Stimulated activated CD4-positive, alpha-beta T cell treated with anti-CD3 and anti-CD28 coated beads, Interleukin-4, amount 100 ng/mL, for 1 hour (primary cell): ENCODE data around the gene PARG.
"Not testable (repeated sequence)": the region's sequence is repeated elsewhere in the genome, so short reads cannot be mapped to it uniquely, and the experiment has no call there.

ENCODE experiments used
- DNase-seq: peaks from one replicate; pipeline ENCODE4 v3.0.0-alpha.2; 2020

PARG gene

DNA sequence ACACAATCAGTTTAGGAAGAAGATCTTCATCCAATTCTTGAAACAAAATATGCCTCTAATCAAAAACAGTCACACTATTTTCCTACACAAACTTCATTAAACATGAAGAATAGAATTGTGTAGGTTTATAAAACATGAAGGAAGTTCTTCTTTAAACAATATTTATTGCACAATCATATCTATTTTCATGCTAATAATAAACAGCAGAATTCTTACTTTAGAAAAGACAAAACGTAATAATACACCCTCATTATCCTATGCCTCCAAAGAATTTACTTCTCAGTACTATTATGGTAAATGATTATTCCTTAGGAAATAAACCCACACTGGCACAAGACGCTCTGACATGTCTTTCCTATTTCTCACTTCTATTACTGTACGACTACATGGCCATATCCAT is 41.4 kb downstream of the PARG start:
- DNase-seq = not testable (repeated sequence)

DNA sequence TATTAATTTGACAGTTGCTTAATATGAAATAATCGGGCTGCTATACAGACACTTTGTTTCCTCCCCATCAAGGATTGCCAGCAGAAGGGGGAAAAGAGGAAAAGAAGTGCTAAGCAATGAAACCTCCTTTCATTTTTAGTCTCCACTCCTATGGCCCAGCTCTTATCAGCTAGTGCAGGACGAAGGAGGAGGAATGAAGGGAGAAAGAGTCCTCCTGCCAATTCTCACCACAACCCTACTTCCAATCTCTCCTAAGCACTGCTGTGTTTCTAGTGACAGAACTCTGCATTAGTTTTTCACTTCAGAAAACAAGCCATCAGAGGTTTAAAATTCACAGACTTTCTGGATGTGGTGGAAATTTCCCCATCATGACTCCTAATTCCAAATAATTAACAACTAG is 41.8 kb downstream of the PARG start:
- DNase-seq = not testable (repeated sequence)

DNA sequence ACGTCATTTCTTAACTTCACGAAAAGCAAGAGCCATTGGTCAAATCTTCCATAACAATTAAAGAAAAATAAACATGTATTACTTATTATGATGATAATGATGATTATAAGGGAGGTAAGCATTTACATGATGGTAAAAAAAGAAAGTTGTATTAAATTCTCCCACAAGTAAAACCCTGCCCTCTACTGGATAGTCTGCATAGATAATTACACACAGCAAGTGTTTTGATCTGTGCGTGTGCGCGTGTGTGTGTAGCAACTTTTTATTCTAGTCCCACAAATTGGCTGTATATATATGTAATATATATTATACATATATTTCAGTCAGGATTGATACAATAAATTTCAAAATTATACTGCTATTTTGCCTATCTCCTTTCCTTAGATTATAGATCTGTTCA is 51.8 kb downstream of the PARG start:
- not testable (repeated sequence) for DNase-seq

DNA sequence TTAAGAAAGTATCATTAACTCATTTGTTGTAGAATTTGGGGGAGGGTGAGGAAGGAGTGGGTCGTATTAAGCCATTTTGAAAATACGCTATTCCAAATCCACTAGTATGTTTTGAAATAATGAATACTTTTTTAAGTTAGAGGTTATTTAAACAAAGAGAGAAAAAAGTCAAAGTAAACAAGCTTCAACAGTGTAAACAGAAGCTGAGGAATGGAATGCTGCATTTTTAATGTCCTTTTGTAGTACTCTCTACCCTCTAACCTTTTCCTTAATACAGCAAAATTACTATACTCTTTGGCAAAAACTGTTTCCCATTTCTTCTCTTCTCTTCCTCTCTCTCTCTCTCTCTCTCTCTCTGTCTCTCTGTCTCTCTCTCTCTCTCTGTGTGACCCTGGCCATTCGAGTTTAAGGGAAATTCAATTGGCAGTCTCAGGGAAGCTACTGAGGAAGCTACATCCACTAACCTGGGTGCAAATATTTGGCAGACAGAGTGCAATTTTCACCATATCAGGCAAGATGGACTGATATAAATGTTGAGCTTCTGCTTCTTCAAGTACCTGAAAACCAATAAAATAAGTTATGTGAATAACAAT is 57.0 kb downstream of the PARG start:
- not testable (repeated sequence) for DNase-seq

DNA sequence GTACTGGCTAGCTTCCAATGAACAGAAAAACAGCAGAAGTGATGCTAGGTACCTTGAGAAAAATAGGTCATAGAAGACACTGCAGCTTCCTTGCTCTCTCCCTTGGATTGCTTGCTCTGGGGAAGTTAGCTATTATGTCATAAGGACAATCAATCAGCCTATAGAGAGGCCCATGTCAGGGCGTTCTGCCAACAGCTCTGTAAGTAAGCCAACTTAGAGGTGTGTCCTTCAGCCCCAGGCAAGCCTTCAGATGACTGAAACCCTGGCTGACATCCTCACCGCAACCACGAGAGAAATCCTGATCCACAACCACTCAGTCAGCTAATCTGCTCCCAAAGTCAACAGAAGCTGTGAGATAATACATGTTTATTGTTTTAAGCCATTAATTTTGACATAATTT is 58.0 kb downstream of the PARG start:
- not testable (repeated sequence) for DNase-seq

DNA sequence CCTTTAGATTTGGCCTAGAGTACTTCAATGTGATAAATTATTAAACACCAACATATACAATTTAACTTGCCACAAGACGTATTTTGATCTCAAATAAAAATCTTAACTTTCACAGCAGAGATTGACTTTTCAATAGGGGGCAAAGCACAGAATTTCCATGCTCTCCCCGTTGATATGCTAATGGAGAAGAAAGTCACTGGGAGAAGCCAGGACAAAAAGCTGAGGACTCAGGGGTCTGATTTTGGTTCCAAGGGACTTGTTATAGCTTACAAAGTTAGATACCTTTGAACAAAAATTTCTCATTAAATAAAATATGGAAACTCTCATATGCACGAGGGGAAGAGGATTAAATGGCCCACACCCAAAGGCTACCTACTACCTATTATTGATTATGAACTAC is 59.5 kb downstream of the PARG start:
- not testable (repeated sequence) for DNase-seq

DNA sequence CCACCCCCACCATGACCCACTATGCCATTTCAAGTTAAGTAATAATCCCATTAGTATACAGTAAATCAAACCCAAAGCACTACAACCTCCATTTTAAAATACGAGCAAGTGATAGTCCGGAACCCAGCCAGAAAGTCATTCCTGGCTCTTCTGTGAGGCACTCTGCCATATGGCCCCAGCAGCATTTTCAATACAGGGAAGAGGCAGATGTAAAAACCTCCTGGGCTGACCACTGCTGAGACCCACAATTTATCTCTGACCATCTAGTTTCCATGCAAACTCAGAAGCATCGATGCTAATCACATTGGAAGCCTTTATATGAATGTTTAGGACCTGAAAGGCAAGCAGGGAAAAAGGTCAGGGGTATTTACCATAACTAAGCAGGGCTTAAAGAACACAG is 69.1 kb downstream of the PARG start:
- DNase-seq = not testable (repeated sequence)

DNA sequence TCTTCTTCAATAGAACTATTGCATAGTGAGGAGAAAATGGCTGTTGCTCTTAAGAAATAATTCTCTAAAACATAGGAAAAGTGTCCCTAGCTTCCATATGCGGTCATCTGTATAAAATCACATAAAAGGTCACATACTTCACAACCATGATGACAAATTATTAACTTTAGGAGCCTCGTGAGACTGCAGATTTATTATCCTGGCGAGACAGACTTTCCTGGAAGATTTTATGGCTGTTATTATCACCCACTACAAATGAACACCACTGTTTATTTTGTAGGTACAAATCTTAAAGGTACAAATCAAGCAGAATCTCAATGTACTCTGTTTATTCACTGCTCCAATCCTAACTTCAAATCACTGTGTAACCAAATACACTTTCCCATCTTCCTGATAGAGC is 70.4 kb downstream of the PARG start:
- DNase-seq = not testable (repeated sequence)

DNA sequence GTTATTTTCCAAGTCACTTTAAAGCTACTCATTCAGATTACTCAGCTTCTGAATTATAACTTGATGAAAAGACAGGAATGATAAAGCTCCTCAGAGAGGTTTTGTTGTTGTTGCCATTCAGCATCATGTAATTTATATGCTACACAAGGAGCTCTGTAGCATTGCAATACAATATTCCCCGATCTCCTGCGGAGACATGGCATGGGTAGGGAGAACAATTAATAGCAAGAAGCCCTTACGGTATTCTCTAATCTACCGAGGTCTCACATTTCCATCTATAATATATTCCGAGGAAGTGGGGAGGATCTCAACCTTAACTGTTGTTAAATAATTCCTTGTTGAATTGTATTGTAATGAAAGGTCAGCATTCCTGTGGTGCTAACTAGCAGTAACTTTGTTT is 81.9 kb downstream of the PARG start:
- not testable (repeated sequence) for DNase-seq

DNA sequence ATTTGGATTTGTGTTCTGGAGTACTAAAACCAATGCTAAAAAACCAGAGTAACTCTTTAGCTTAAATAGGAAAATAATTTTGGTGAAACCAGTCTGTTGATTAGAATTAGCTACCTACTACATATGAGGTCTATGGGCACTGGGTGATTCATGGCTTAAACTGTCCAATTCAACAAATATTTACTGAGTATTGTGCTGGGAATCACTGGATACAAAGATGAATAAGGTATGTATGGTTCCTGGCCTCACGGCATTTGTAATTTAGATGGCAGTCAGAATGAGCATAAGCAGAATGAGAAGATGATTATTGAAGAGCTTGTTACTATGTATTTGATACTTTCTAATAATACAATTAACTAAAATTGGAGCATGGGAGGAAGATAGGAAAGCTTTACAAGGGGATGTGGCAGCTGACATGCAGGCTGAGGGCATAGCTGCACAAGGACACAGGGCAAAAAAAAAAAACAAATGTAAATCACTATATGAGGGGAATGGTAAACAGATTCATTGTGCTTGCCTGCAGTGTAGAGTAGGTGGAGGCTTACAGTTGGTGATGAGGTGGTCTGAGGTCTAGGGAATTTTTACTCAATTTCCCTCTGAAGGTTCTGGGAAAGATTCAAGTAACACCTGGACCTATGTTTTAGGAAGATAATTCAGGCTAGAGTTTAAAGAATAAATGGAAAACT is 83.0 kb downstream of the PARG start:
- not testable (repeated sequence) for DNase-seq

DNA sequence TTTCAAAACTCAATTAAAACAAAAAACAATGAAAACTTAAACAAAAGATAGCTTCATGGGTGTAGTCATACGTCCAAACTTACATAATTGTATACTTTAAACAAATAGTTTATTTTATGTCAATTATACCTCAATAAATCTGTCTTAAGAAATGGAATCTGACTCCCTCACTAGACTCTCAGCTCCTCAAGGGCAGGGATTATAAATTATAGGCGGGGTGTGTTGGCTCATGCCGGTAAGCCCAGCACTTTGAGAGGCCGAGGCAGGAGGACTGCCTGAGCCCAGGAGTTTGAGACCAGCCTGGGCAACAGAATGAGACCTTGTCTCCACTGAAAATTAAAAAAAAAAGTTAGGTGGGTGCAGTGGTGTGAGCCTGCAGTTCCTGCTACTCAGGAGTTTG is 92.3 kb downstream of the PARG start:
- not testable (repeated sequence) for DNase-seq

DNA sequence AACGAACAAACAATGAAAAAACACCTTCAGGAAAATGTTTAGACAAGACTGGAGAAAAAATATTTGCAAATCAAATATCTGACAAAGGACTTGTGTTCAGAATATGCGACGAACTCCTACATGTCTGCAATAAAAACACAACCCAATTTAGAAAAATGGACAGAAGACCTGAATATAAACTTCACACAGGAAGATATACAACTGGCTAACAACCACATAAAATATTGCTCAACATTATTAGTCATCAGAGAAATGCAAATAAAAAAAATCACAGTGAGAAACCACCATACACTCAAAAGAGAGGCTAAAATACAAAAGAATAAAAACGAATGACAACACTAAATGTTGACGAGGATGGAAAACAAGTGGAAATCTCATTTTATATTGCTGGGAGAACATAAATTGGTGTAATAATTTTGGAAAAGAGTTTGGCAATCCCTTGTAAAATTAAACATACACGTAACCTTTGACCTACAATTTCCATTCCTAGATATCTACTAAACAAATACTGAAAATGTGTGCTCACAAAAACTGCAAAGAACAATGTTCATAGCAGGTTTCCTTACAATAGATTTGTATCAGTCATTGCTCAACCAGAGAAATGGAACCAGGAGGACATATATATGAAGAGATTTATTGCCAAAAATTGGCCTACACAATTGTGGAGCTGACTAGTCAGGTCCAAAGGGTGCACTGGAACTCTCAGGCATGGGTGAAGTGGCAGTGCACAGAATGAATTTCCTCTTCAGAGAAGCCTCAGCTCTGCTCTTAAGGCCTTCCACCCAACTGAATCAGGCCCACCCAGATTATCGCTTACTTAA is 96.8 kb downstream of the PARG start:
- DNase-seq = no peak

DNA sequence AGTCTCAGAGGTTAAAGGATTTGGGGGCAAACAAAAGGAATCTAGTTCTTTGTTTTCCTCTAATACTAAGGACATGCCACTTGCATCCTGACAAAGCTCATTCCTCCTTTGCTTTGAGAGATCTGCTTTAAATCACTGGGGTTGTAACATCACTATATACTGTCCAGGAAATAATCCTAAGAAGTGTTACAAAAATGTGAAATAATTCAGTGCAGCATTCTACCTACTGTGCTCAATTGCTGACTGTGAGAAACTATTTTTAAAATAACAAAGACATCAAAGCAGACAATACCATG is 99.5 kb downstream of the PARG start:
- DNase-seq = not testable (repeated sequence)

DNA sequence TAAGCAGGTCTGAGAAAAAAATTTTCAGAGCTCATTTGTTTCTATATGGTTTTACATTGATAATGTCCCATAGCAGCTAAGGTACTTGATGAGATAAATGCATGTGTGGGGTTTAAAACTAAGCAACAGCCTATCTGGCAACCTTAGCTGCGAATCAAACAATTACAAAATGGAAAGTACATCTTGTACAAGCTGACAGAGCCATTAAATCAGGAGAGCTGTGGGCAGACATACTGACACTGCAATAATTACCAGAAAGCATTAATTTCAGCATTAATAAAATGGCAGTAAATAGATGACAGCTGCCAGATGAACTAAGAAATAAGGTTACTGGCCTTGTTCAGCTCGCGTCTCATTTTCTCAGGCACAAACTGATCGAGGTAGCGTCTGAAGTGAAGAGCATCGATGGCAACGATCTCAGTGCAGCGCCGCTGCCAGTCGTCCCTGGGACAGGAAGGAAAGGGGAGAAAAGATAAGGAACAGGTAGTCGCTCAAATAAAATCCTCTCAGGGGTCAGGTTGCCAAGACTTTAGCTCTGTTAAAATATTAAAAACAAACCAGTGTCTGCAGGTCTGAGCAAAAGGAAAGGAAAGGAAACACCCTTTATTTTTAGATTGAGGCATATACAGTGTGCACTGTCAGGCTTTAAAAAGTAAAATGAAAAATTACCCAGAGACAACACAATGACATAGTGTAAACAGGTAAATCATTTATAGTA is 100.1 kb downstream of the PARG start:
- no peak for DNase-seq

DNA sequence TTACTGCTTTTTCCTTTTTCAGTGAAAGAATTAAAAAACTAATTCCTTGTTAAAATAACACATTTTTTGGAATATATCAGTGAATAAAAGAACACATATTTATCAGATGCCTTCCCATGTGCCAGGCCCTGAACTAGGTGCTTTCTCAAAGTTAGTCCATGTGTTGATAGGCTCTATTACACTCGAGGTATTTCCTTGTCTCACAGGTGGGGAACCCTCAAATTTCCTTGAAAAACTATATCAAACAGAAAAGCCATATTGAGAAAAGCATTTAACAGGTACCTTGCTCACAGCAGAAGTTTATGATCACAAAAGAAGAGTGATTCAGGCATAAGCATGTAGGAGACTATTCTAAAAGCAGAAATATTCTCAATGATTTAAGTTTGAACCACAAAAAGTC is 104.1 kb downstream of the PARG start:
- no peak for DNase-seq

DNA sequence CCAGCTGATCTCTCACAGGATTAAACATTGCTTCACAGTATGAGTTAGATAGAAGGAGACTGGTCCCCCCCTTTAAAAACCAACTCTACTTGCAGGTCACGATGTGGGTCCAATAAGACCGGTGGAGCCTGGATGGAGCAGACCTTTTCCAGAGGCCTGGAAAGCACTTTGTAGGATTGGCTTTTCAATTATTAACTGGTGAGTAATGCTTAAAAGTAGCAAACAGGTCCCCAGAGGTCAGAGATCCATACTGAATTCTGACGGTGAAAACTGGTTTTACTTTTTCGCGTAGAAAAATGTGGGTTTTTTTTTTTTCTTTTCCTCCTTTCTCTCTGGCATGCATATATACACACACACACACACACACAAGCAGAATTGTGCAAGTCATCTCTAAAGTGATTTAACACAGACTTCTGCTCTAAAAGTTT is 104.8 kb downstream of the PARG start:
- DNase-seq = no peak

DNA sequence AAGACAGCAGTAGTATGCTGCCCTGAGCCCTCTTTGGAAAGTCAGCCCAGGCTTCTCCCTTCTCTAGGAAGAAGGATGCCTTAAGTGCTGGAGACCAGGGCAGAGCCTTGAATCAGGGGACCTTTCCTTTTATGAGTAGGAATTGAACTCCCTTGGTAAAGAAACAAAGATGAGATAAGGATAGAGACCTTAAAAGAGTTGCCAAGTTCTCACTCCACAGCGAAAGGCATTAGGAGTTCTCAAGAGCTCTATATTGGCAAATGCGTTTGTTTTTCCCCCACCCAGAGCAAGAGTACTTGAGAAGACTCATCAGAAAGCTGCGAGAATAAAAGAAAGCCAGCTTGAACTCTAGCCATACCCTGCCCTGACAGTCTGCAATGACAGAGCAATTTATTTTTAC is 106.9 kb downstream of the PARG start:
- DNase-seq = no peak

DNA sequence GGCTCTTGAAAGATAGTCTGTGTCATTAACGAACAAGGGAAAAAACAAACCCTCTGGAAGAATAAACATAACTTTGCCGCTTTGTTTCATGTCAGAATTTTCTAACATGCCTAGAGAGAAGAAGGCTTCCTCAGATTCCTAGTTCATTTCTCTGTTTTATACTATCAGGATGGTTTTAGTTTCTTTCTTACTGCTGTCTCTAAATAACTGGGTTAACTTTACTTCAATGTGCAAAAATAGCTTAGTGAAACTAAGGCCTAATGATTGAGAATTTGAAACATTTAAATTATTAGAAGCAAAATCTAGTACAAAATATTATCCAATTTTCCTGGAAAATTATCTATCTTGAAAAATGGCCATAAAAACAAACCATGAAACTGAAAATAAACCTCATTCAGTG is 107.6 kb downstream of the PARG start:
- DNase-seq = no peak

DNA sequence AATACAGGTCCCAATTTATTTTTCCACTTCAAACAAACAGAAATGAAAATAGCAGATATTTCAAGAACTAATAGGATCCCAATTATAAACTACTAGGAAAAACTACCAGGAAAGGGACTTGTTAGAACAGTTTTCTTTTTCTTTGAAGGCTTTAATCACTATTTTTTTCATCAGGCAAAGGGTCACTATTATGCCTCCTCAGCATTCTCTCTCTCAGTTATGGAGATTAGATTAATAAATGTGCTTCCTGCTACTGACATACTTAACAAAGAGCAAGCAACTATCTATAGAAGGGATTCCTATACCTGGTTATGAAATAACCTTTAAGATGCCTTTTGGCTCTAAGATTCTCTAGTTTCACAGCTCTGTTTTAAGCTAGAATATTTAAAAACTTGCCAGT is 108.7 kb downstream of the PARG start:
- DNase-seq = no peak

DNA sequence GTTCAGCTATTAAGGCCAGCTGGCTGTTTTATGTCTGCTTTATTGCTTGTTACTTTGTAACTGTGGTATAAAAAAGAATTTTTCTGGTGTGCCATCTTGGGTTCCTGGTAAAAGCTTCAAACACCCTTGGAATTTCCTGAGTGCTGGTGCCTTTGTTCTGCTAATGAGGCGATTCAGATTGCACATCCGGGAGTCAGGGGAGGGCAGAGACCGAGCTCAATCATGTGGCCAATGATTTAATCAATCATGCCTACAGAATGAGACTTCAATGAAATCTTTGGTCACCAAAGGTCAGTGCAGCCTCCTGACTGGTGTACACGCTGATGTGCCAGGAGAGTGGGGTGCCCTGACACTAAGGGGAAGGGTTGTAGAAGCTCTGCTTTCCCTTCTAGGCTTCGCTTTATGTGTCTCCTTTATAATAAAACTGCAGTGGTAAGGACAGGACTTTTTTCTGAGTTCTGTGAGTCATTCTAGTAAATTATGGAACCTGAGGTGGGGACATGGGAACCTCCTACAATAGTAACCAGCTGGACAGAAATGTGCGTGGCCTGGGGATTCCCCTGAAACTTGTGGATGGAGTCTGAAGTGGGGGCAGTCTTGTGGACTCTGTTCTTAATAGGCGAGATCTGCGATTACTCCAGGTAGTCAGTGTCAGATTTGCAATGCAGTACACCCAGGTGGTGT is 110.3 kb downstream of the PARG start:
- DNase-seq = no peak

DNA sequence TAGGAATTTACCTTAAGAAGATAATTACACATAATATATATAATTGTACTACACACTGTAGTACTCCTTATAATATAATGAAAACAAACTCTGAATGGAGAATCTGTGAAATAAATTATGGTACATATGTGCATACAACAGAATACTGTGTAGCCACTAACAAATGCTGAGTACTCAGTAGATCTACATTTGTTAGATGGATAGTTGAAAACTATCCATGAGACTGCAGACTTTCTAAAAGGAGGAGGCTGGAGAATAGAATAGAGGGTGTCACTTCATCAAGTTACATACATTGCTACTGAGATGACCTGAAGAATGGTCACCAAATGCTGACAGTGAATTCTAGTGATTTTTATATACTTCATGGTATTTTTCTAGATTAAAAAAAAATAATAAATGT is 111.0 kb downstream of the PARG start:
- no peak for DNase-seq

DNA sequence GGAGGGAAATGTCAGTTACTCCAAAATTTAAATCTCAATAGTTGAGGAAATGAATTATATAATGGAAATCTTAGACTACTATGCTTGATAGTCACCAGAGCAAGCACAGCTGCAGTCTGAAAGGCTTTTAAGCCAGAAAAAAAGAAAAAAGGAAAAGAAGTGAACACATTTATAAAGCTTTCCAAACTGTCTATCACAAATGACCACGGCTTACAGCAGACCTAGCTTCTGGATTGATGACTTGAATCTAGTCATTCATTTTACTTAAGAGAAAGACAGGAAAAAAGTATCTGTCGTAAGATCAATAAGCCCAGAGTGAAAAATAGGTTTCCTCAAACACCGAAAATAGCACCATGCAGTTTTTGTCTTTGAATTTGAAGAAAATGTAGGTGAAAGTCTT is 111.8 kb downstream of the PARG start:
- DNase-seq = no peak

DNA sequence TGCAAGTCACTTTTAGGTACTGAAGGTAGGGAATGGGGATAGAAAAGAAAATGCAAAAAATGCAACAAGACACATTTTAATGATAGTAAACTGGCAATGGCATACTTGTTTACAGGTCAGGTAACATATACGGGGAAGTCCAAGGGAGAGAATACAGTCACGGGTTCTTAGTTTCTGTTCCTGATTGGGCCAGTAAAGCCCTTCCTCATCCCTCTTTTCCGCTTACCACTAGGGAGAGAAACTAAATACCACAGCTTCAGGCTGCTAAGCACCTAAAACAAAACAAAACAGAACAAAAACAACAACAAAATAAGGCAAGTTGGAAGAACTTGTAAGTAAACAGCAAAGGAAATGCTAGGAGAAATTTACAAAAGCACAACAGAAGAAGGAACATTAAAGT is 114.5 kb downstream of the PARG start:
- DNase-seq = no peak
